ENCODE data around the gene NFE2L1.
A peak's percentile ranks its signal among the peaks of the same experiment; 100 is the strongest.

Gene NFE2L1

GRCh38 chr17:48107137-48108055 lies 59.2 kb downstream of the NFE2L1 start, which contains the start of gene SNX11:
SNX11 (plus strand) TSS chr17:48107766; CDS start chr17:48112044, 4,278 bp downstream.
- DNase-seq (ENCODE audit: low read depth in 2 of 2), result peak; percentile 84 to 91

GRCh38 chr17:48110761-48111160 lies 62.6 kb downstream of the NFE2L1 start:
- DNase-seq (ENCODE audit: low read depth in 2 of 2), result no peak

All from stimulated activated CD4-positive, alpha-beta T cell treated with anti-CD3 and anti-CD28 coated beads, Interleukin-1b, Interleukin-23, amount 100 ng/mL, for 1 hour (primary cell).